ENCODE data around the gene KNDC1. TPM values are rescaled to one million over a fixed set of nuclear protein-coding genes. Genes with fewer than 3 reads are reported as not detected.

The KNDC1 gene
- total and polyA plus RNA-seq, 2 of the 13 experiments (the other 11 are each of a cell fraction or from before 2014, with no cell fraction given), result 0.69 TPM; not detected in 1

DNA sequence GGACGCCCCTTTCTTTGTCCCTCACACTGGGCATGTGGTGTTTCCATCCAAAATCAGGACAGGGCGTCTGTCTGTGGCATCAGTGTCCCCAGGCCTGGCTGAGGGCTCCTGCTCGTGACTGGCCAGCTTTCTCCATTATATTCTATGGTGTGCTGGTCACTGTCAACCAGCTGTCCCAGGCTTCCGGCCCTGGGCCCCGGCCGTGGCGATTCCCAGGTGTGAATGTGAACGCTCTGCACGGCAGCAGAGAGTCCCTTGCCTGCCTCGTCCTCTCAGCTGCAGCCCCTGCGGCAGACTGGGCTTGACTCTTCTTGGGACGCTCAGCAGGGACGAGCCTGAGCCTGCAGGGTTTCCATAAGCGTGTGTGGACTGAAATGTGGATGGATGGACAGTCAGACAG, 64.1 kb downstream of the KNDC1 start (continued):
- TF ChIP-seq, protein P1, sequence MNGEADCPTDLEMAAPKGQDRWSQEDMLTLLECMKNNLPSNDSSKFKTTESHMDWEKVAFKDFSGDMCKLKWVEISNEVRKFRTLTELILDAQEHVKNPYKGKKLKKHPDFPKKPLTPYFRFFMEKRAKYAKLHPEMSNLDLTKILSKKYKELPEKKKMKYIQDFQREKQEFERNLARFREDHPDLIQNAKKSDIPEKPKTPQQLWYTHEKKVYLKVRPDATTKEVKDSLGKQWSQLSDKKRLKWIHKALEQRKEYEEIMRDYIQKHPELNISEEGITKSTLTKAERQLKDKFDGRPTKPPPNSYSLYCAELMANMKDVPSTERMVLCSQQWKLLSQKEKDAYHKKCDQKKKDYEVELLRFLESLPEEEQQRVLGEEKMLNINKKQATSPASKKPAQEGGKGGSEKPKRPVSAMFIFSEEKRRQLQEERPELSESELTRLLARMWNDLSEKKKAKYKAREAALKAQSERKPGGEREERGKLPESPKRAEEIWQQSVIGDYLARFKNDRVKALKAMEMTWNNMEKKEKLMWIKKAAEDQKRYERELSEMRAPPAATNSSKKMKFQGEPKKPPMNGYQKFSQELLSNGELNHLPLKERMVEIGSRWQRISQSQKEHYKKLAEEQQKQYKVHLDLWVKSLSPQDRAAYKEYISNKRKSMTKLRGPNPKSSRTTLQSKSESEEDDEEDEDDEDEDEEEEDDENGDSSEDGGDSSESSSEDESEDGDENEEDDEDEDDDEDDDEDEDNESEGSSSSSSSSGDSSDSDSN (CRISPR knock-in tag; IDR thresholded peaks at IDR 0.05), result no peak
- TF ChIP-seq SNAPC2 (CRISPR knock-in tag; IDR thresholded peaks at IDR 0.05) (no peak), SMAD1 (CRISPR knock-in tag; IDR thresholded peaks at IDR 0.05; ENCODE audit: borderline replicate concordance, low read depth) (no peak)

DNA sequence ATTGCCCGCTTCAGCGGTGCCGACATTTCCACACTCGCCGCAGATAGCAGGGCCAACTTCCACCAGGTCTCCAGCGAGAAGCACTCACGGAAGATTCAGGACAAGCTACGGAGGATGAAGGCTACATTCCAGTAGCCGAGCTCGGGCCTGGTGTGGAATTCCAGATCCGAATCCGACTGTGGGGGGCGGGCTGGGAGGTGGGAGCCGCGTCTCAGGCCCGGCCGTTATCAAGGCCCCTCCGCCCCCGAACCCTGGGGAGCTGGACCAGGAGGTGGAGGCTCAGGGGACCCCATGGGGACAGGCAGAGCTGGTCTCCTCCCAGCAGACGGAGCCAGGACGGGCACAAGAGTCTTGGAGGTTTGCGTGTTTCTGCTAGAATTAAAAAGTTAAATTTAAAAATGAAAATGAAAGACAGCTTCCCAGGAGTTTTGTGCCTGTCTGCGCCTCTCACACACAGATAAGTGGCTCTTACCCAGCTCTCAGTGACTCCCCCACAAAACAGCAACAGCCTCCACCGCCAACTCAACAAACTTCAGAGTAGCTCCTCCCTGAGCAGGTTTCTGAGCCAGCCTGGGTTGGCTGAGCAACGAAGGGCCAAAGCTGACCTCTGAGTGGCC, 64.8 kb downstream of the KNDC1 start:
- Histone ChIP-seq H2AFZ (ENCODE audit: low read length) (no peak overlapping the region), H3K9ac (ENCODE audit: insufficient read depth, low read depth, low read length) (no peak overlapping the region), H3K79me2 (ENCODE audit: insufficient read depth, low read length) (no peaks in the 10 kb centered on the region), H3K36me3 (replicated peaks in 1 of 2; ENCODE audit: control insufficient read depth in 1 of 2, insufficient read depth in 2 of 2, low read length in 2 of 2) (no peaks in the 10 kb centered on the region), H3K27me3 (ENCODE audit: control insufficient read depth in 1 of 2, insufficient read depth in 2 of 2, low read length in 2 of 2) (peaks cover 13 to 57% of the 10 kb centered on the region in 2 experiments), H3K4me3 (replicated peaks in 1 of 3; ENCODE audit: insufficient read depth in 1 of 3, low read depth in 2 of 3, low read length in 3 of 3) (no peak overlapping the region), H4K20me1 (ENCODE audit: insufficient read depth, low read length) (no peaks in the 10 kb centered on the region), H3K4me2 (ENCODE audit: low read depth, low read length) (no peak overlapping the region; the same call in 1 of the 2 replicates), H3K4me1 (ENCODE audit: insufficient read depth, low read length) (no peaks in the 10 kb centered on the region), H3K27ac (ENCODE audit: extremely low read length, insufficient read depth, low read length) (no peak overlapping the region), H3K9me3 (ENCODE audit: low read length) (no peaks in the 10 kb centered on the region)
- DNase-seq (ENCODE audit: low spot score), result no peak
- no peak for FAIRE-seq
- no TSS peak for BruUV-seq (replicated peaks)
- CTCF ChIA-PET (ENCODE audit: low intra/inter-chr PET ratio, low total read pairs), result no interaction called here
- 32% methylated on average over 22 of the region's 25 CpGs for WGBS (ENCODE audit: low lambda C conversion rate)
- intact Hi-C loops (cut with micrococcal nuclease; ENCODE audit: unreplicated experiment), result no loop called here
- POLR2A ChIA-PET, result no interaction called here
- ATAC-seq, result no peak
- in situ Hi-C loops (cut with HindIII; ENCODE audit: extremely low pct_ligation_motif_present, low pct_unique_long_range_greater_than_20kb), result no loop called here
- TF ChIP-seq ZNF160 (CRISPR knock-in tag; IDR thresholded peaks at IDR 0.05), result no peak
- TF ChIP-seq CEBPG (CRISPR knock-in tag; IDR thresholded peaks at IDR 0.05), result no peak
- no peak for TF ChIP-seq ZNF615 (CRISPR knock-in tag; IDR thresholded peaks at IDR 0.05; ENCODE audit: borderline replicate concordance)
- TF ChIP-seq THAP11 (CRISPR knock-in tag; IDR thresholded peaks at IDR 0.05), result no peak
- no peak for TF ChIP-seq ZNF44 (CRISPR knock-in tag; IDR thresholded peaks at IDR 0.05)
- no peak for TF ChIP-seq ZNF33B (CRISPR knock-in tag; IDR thresholded peaks at IDR 0.05)
- no peak for TF ChIP-seq ZNF546 (CRISPR knock-in tag; conservative IDR thresholded peaks at IDR 0.05)
- TF ChIP-seq ZNF10 (CRISPR knock-in tag; IDR thresholded peaks at IDR 0.05; ENCODE audit: borderline replicate concordance, low read depth), result no peak
- no peak for TF ChIP-seq ZMAT3 (CRISPR knock-in tag; conservative IDR thresholded peaks at IDR 0.05)
- TF ChIP-seq MIER2 (CRISPR knock-in tag; IDR thresholded peaks at IDR 0.05), result no peak
- TF ChIP-seq PLRG1 (conservative IDR thresholded peaks at IDR 0.05), result no peak
- TF ChIP-seq, protein P2, sequence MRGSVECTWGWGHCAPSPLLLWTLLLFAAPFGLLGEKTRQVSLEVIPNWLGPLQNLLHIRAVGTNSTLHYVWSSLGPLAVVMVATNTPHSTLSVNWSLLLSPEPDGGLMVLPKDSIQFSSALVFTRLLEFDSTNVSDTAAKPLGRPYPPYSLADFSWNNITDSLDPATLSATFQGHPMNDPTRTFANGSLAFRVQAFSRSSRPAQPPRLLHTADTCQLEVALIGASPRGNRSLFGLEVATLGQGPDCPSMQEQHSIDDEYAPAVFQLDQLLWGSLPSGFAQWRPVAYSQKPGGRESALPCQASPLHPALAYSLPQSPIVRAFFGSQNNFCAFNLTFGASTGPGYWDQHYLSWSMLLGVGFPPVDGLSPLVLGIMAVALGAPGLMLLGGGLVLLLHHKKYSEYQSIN (CRISPR knock-in tag; IDR thresholded peaks at IDR 0.05; ENCODE audit: borderline replicate concordance), result no peak
- TF ChIP-seq, protein P3, sequence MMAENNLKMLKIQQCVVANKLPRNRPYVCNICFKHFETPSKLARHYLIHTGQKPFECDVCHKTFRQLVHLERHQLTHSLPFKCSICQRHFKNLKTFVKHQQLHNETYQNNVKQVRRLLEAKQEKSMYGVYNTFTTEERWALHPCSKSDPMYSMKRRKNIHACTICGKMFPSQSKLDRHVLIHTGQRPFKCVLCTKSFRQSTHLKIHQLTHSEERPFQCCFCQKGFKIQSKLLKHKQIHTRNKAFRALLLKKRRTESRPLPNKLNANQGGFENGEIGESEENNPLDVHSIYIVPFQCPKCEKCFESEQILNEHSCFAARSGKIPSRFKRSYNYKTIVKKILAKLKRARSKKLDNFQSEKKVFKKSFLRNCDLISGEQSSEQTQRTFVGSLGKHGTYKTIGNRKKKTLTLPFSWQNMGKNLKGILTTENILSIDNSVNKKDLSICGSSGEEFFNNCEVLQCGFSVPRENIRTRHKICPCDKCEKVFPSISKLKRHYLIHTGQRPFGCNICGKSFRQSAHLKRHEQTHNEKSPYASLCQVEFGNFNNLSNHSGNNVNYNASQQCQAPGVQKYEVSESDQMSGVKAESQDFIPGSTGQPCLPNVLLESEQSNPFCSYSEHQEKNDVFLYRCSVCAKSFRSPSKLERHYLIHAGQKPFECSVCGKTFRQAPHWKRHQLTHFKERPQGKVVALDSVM (CRISPR knock-in tag; IDR thresholded peaks at IDR 0.05), result no peak
- TF ChIP-seq HNF4G (IDR thresholded peaks at IDR 0.05; ENCODE audit: borderline replicate concordance, low read depth, low read length), result no peak
- no peak for TF ChIP-seq HNF4G (CRISPR knock-in tag; IDR thresholded peaks at IDR 0.05; ENCODE audit: borderline replicate concordance, low read depth)
- TF ChIP-seq, protein P4, sequence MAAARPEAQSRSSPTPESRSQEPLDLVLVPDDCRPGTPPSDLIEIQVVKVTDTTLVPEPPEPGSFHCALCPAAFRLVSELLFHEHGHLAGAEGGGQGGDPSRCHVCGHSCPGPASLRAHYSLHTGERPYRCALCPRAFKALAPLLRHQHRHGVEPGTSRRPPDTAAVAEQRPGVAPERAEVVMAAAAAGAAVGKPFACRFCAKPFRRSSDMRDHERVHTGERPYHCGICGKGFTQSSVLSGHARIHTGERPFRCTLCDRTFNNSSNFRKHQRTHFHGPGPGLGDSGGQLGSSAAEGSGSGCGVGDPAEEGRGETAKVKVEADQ (CRISPR knock-in tag; IDR thresholded peaks at IDR 0.05; ENCODE audit: borderline replicate concordance), result no peak

All from HepG2 (cell line).